Neuronal stem cell (in vitro differentiated cells): ENCODE results near the gene C14orf180.

Experiments used
- DNase-seq: peaks from one replicate; pipeline ENCODE4 v3.0.0-alpha.2; 2013; ENCODE audit warnings: low spot score
- H2AFZ ChIP-seq: one replicate; pipeline ENCODE4 v1.6.1; 2013; ENCODE audit warnings: mild to moderate bottlenecking, low read length, inconsistent platforms
- H2AK5ac ChIP-seq: 2 replicates; pipeline ENCODE4 v1.6.1; 2013; ENCODE audit warnings: low read depth, mild to moderate bottlenecking, inconsistent platforms, low read length, moderate library complexity, mixed read lengths
- H2BK120ac ChIP-seq: 2 replicates; pipeline ENCODE4 v1.6.1; 2013; ENCODE audit warnings: low read depth, mild to moderate bottlenecking, inconsistent platforms, low read length, moderate library complexity, mixed read lengths
- H2BK12ac ChIP-seq: one replicate; pipeline ENCODE4 v1.6.1; 2013; ENCODE audit warnings: low read length, inconsistent platforms
- H2BK15ac ChIP-seq: 2 replicates; pipeline ENCODE4 v1.6.1; 2013; ENCODE audit warnings: mild to moderate bottlenecking, low read length, inconsistent platforms, mixed read lengths
- H2BK5ac ChIP-seq: one replicate; pipeline ENCODE4 v1.6.1; 2013; ENCODE audit warnings: inconsistent platforms, mild to moderate bottlenecking, low read length, moderate library complexity
- H3K14ac ChIP-seq: one replicate; pipeline ENCODE4 v1.6.1; 2013; ENCODE audit warnings: low read length, inconsistent platforms
- H3K18ac ChIP-seq: 2 replicates; pipeline ENCODE4 v1.6.1; 2013; ENCODE audit warnings: low read length, inconsistent platforms
- H3K23ac ChIP-seq: 2 replicates; pipeline ENCODE4 v1.6.1; 2013; ENCODE audit warnings: low read depth, mild to moderate bottlenecking, mixed read lengths, low read length, inconsistent platforms; ENCODE audit not compliant: poor library complexity
- H3K27ac ChIP-seq: replicated peaks from 3 replicates; pipeline ENCODE4 v1.5.1; 2013; ENCODE audit warnings: low read length, inconsistent platforms
- H3K27me3 ChIP-seq, 3 experiments: 2 replicates each; pipeline ENCODE4 v1.6.1; 2013; ENCODE audit warnings: low read length in 3 of 3, mild to moderate bottlenecking in 2 of 3, inconsistent platforms in 1 of 3, low read depth in 1 of 3, mixed read lengths in 1 of 3, moderate library complexity in 1 of 3; ENCODE audit not compliant: control insufficient read depth in 3 of 3, insufficient read depth in 3 of 3
- H3K36me3 ChIP-seq, 2 donors: replicated peaks in 1 of 2; 2 replicates each; pipeline ENCODE4 v1.6.1; 2013; ENCODE audit warnings: low read length in 2 of 2; ENCODE audit not compliant: control insufficient read depth in 2 of 2, insufficient read depth in 2 of 2
- H3K4ac ChIP-seq: 2 replicates; pipeline ENCODE4 v1.6.1; 2013; ENCODE audit warnings: inconsistent platforms, mild to moderate bottlenecking, low read length, moderate library complexity
- H3K4me1 ChIP-seq, 2 donors: 1 replicate in 1 of 2; 2 replicates in 1 of 2; pipeline ENCODE4 v1.6.1; 2013; ENCODE audit warnings: low read length in 2 of 2, low read depth in 1 of 2; ENCODE audit not compliant: control insufficient read depth in 2 of 2, insufficient read depth in 1 of 2
- H3K4me2 ChIP-seq: one replicate; pipeline ENCODE4 v1.6.1; 2013; ENCODE audit warnings: mild to moderate bottlenecking, low read length, inconsistent platforms; ENCODE audit not compliant: insufficient read depth, poor library complexity, severe bottlenecking
- H3K4me3 ChIP-seq, 2 donors: 2 replicates each; pipeline ENCODE4 v1.5.1; 2013; ENCODE audit warnings: low read length in 2 of 2, mild to moderate bottlenecking in 2 of 2, inconsistent platforms in 1 of 2, moderate library complexity in 1 of 2
- H3K79me1 ChIP-seq: one replicate; pipeline ENCODE4 v1.6.1; 2013; ENCODE audit warnings: low read depth, mild to moderate bottlenecking, inconsistent platforms, low read length, moderate library complexity
- H3K9ac ChIP-seq: one replicate; pipeline ENCODE4 v1.6.1; 2013; ENCODE audit warnings: mild to moderate bottlenecking, low read depth, low read length, inconsistent platforms; ENCODE audit not compliant: poor library complexity
- H3K9me3 ChIP-seq, 2 donors: replicated peaks in 1 of 2; 2 replicates each; pipeline versions ENCODE3 to v1.6.1; 2013; ENCODE audit warnings: low read length in 2 of 2, mild to moderate bottlenecking in 2 of 2, inconsistent platforms in 1 of 2, low read depth in 1 of 2, mixed read lengths in 1 of 2, moderate library complexity in 1 of 2; ENCODE audit not compliant: control insufficient read depth in 2 of 2, insufficient read depth in 1 of 2
- H4K8ac ChIP-seq: one replicate; pipeline ENCODE4 v1.6.1; 2013; ENCODE audit warnings: low read depth, mild to moderate bottlenecking, inconsistent platforms, low read length, moderate library complexity
- H4K91ac ChIP-seq: one replicate; pipeline ENCODE4 v1.6.1; 2013; ENCODE audit warnings: low read length, low read depth, mild to moderate bottlenecking, inconsistent platforms; ENCODE audit not compliant: poor library complexity
- WGBS, 2 donors: extraction: QIAGEN DNeasy Blood & Tissue Kit; methylation state at CpG; one replicate each; pipeline ENCODE4 v1.1.7; 2013; ENCODE audit warnings: missing lambda C conversion rate in 2 of 2, mixed read lengths in 1 of 2; ENCODE audit not compliant: insufficient read length in 2 of 2, insufficient replicate concordance in 1 of 2; ENCODE audit errors: extremely low coverage in 2 of 2; 5-methylcytosine and 5-hydroxymethylcytosine counted together

Gene C14orf180

GRCh38 chr14:104604458-104605449 lies 25.2 kb downstream of the C14orf180 start, which contains the start of gene TMEM179:
Gene TMEM179, minus strand, starts transcription at chr14:104604772. Its CDS starts 31 bp downstream, at chr14:104604741.
- peak within 1 kb of the TSS; percentile 78 for H3K18ac ChIP-seq
- H3K4me2 ChIP-seq, result peak within 1 kb of the TSS; percentile 95
- H2BK5ac ChIP-seq, result peak within 1 kb of the TSS; percentile 48
- H3K36me3 ChIP-seq, result no peaks in the 10 kb centered on the region
- H3K9me3 ChIP-seq, result no peaks in the 10 kb centered on the region
- no peak within 1 kb of the TSS for H3K14ac ChIP-seq
- peak within 1 kb of the TSS; percentile 50 to 71 for H3K4me3 ChIP-seq
- peak; percentile 80 for DNase-seq
- H3K9ac ChIP-seq, result peak within 1 kb of the TSS; percentile 78
- no peak within 1 kb of the TSS for H2BK12ac ChIP-seq
- H3K27ac ChIP-seq, result no peak within 1 kb of the TSS
- no peak within 1 kb of the TSS for H3K4ac ChIP-seq
- H2BK120ac ChIP-seq, result no peak within 1 kb of the TSS
- peaks cover 1% of the 10 kb centered on the region for H3K79me1 ChIP-seq
- peak within 1 kb of the TSS; percentile 61 for H2AK5ac ChIP-seq
- peaks cover 0 to 53% (median 15%) of the 10 kb centered on the region in 3 experiments for H3K27me3 ChIP-seq
- H3K23ac ChIP-seq, result peak within 1 kb of the TSS; percentile 34
- H4K91ac ChIP-seq, result no peak within 1 kb of the TSS
- WGBS, 2 donors, result no CpG with 5 or more reads among the region's 91 CpGs
- H3K4me1 ChIP-seq, result peaks cover 9 to 10% of the 10 kb centered on the region in 2 donors
- no peak within 1 kb of the TSS for H4K8ac ChIP-seq
- peak within 1 kb of the TSS; percentile 94 for H2AFZ ChIP-seq
- H2BK15ac ChIP-seq, result peak within 1 kb of the TSS; percentile 15

- Histone ChIP-seq H3K14ac (no peak overlapping the region), H4K91ac (no peak overlapping the region), H2BK5ac (no peak overlapping the region), H3K4me3 (no peak overlapping the region), H2BK12ac (no peak overlapping the region), H3K27me3 (peaks cover 0 to 44% (median 9%) of the 10 kb centered on the region in 3 experiments), H2AK5ac (no peak overlapping the region), H2AFZ (no peak overlapping the region), H3K4me1 (peaks cover 3% of the 10 kb centered on the region in 2 donors), H3K79me1 (no peaks in the 10 kb centered on the region), H3K23ac (no peak overlapping the region), H3K4ac (no peak overlapping the region), H3K18ac (no peak overlapping the region), H3K9me3 (no peaks in the 10 kb centered on the region), H3K4me2 (no peak overlapping the region), H4K8ac (no peak overlapping the region), H2BK15ac (no peak overlapping the region), H3K27ac (no peak overlapping the region), H3K36me3 (no peaks in the 10 kb centered on the region), H2BK120ac (no peak overlapping the region), H3K9ac (no peak overlapping the region)
- no CpG with 5 or more reads among the region's 7 CpGs for WGBS, 2 donors
- no peak for DNase-seq
Observed at GRCh38 chr14:104609666-104610065, 30.1 kb downstream of the C14orf180 start.

- H3K9ac ChIP-seq, result no peak overlapping the region
- no peak overlapping the region for H2BK120ac ChIP-seq
- WGBS, 2 donors, result no CpG with 5 or more reads among the region's 4 CpGs
- no peak overlapping the region for H3K4me3 ChIP-seq
- H2AFZ ChIP-seq, result no peak overlapping the region
- H2BK5ac ChIP-seq, result no peak overlapping the region
- no peaks in the 10 kb centered on the region for H3K4me1 ChIP-seq
- no peak overlapping the region for H2BK15ac ChIP-seq
- H3K4me2 ChIP-seq, result no peak overlapping the region
- H3K27ac ChIP-seq, result no peak overlapping the region
- peak overlapping the region; percentile 48 for H3K18ac ChIP-seq
- H4K8ac ChIP-seq, result no peak overlapping the region
- no peak overlapping the region for H3K4ac ChIP-seq
- no peaks in the 10 kb centered on the region for H3K36me3 ChIP-seq
- no peak overlapping the region for H2BK12ac ChIP-seq
- H3K14ac ChIP-seq, result no peak overlapping the region
- H3K9me3 ChIP-seq, result no peaks in the 10 kb centered on the region
- no peak overlapping the region for H4K91ac ChIP-seq
- peak overlapping the region; percentile 85 for H3K23ac ChIP-seq
- no peak overlapping the region for H2AK5ac ChIP-seq
- no peaks in the 10 kb centered on the region for H3K79me1 ChIP-seq
- DNase-seq, result no peak
- H3K27me3 ChIP-seq, result peaks cover 0 to 33% (median 4%) of the 10 kb centered on the region in 3 experiments
Observed at GRCh38 chr14:104610749-104611310, 31.3 kb downstream of the C14orf180 start.

- Histone ChIP-seq H2BK12ac (no peak overlapping the region), H3K27me3 (peaks cover 0 to 26% (median 3%) of the 10 kb centered on the region in 3 experiments), H3K18ac (no peak overlapping the region), H3K79me1 (no peaks in the 10 kb centered on the region), H3K23ac (no peak overlapping the region), H2AFZ (no peak overlapping the region), H3K9me3 (no peaks in the 10 kb centered on the region), H3K9ac (no peak overlapping the region), H3K4me1 (no peaks in the 10 kb centered on the region), H2AK5ac (no peak overlapping the region), H2BK15ac (no peak overlapping the region), H3K27ac (no peak overlapping the region), H4K91ac (no peak overlapping the region), H2BK5ac (no peak overlapping the region), H3K4me2 (no peak overlapping the region), H3K4ac (no peak overlapping the region), H4K8ac (no peak overlapping the region), H3K4me3 (no peak overlapping the region), H3K14ac (no peak overlapping the region), H2BK120ac (no peak overlapping the region), H3K36me3 (no peaks in the 10 kb centered on the region)
- WGBS, 2 donors, result no CpG with 5 or more reads among the region's 8 CpGs
- no peak for DNase-seq
Observed at GRCh38 chr14:104611881-104612280, 32.3 kb downstream of the C14orf180 start.
